ENCODE results near the gene AATK. TPM values are rescaled to one million over a fixed set of nuclear protein-coding genes. Genes with fewer than 3 reads are reported as not detected.

The AATK gene
- total and polyA plus RNA-seq, 2 experiments from 2014 or later = 1.1 to 5.0 TPM

DNA sequence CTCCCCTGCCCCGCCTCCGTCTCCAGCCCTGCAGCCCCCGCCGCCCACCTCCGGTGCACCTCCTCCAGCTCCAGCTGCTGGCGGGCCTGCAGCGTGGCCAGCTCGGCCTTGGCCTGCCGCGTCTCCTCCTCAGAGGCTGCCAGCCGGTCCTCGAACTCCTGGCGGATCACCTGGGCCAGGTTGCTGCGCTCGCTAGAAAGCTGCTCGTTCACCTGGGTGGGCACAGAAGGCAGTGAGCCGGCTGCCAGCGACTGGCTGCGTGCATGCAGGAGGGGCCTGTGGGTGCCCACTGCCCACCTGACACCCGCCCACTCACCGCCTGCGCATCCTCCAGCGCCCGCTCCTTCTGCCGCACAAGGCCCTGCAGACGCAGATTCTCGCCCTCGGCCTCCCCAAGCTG lies 24.6 kb upstream of the AATK start:
- no peak overlapping the region for H3K4me3 ChIP-seq
- H3K4me2 ChIP-seq = no peak overlapping the region
- no peaks in the 10 kb centered on the region for H3K27me3 ChIP-seq (ENCODE audit: insufficient read depth)
- H3F3A ChIP-seq (replicated peaks; ENCODE audit: low read depth) = no peaks in the 10 kb centered on the region
- Mint-ChIP-seq H3K36me3 (ENCODE audit: low read depth) (0 out of 3 replicates have a peak, but pooled peaks cover 9% of the 10 kb centered on the region), H3K9me3 (no peaks in the 10 kb centered on the region), H3K27me3 (ENCODE audit: insufficient read depth, low read depth, poor library complexity) (no peaks in the 10 kb centered on the region), H3K27ac (no peak overlapping the region), H3K4me3 (no peak overlapping the region), H3K4me1 (no peaks in the 10 kb centered on the region)
- no peaks in the 10 kb centered on the region for H3K9me2 ChIP-seq (ENCODE audit: insufficient read depth)
- no peaks in the 10 kb centered on the region for H4K20me1 ChIP-seq (replicated peaks; ENCODE audit: insufficient read depth)
- no peaks in the 10 kb centered on the region for H3K36me3 ChIP-seq (ENCODE audit: insufficient read depth)
- TF ChIP-seq, protein P1, sequence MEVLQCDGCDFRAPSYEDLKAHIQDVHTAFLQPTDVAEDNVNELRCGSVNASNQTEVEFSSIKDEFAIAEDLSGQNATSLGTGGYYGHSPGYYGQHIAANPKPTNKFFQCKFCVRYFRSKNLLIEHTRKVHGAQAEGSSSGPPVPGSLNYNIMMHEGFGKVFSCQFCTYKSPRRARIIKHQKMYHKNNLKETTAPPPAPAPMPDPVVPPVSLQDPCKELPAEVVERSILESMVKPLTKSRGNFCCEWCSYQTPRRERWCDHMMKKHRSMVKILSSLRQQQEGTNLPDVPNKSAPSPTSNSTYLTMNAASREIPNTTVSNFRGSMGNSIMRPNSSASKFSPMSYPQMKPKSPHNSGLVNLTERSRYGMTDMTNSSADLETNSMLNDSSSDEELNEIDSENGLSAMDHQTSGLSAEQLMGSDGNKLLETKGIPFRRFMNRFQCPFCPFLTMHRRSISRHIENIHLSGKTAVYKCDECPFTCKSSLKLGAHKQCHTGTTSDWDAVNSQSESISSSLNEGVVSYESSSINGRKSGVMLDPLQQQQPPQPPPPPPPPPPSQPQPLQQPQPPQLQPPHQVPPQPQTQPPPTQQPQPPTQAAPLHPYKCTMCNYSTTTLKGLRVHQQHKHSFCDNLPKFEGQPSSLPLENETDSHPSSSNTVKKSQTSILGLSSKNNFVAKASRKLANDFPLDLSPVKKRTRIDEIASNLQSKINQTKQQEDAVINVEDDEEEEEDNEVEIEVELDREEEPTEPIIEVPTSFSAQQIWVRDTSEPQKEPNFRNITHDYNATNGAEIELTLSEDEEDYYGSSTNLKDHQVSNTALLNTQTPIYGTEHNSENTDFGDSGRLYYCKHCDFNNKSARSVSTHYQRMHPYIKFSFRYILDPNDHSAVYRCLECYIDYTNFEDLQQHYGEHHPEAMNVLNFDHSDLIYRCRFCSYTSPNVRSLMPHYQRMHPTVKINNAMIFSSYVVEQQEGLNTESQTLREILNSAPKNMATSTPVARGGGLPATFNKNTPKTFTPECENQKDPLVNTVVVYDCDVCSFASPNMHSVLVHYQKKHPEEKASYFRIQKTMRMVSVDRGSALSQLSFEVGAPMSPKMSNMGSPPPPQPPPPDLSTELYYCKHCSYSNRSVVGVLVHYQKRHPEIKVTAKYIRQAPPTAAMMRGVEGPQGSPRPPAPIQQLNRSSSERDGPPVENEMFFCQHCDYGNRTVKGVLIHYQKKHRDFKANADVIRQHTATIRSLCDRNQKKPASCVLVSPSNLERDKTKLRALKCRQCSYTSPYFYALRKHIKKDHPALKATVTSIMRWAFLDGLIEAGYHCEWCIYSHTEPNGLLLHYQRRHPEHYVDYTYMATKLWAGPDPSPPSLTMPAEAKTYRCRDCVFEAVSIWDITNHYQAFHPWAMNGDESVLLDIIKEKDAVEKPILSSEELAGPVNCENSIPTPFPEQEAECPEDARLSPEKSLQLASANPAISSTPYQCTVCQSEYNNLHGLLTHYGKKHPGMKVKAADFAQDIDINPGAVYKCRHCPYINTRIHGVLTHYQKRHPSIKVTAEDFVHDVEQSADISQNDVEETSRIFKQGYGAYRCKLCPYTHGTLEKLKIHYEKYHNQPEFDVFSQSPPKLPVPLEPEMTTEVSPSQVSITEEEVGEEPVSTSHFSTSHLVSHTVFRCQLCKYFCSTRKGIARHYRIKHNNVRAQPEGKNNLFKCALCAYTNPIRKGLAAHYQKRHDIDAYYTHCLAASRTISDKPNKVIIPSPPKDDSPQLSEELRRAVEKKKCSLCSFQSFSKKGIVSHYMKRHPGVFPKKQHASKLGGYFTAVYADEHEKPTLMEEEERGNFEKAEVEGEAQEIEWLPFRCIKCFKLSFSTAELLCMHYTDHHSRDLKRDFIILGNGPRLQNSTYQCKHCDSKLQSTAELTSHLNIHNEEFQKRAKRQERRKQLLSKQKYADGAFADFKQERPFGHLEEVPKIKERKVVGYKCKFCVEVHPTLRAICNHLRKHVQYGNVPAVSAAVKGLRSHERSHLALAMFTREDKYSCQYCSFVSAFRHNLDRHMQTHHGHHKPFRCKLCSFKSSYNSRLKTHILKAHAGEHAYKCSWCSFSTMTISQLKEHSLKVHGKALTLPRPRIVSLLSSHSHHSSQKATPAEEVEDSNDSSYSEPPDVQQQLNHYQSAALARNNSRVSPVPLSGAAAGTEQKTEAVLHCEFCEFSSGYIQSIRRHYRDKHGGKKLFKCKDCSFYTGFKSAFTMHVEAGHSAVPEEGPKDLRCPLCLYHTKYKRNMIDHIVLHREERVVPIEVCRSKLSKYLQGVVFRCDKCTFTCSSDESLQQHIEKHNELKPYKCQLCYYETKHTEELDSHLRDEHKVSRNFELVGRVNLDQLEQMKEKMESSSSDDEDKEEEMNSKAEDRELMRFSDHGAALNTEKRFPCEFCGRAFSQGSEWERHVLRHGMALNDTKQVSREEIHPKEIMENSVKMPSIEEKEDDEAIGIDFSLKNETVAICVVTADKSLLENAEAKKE (CRISPR knock-in tag; IDR thresholded peaks at IDR 0.05) = no peak
- no peak for TF ChIP-seq ZNF331 (CRISPR knock-in tag; IDR thresholded peaks at IDR 0.05; ENCODE audit: low read depth)
- no peak for TF ChIP-seq EZH2 (IDR thresholded peaks at IDR 0.05; ENCODE audit: low read depth, unreplicated experiment)
- DNase-seq (ENCODE audit: low spot score) (no peak), ATAC-seq (no peak)
- no peaks in the 10 kb centered on the region for H3K79me2 ChIP-seq (replicated peaks; ENCODE audit: insufficient read depth)
- H2AFZ ChIP-seq = no peak overlapping the region
- H3K4me1 ChIP-seq (ENCODE audit: insufficient read depth) = no peaks in the 10 kb centered on the region
- no peak overlapping the region for H3K27ac ChIP-seq (ENCODE audit: low read depth)

- no peaks in the 10 kb centered on the region for H3K27me3 ChIP-seq (ENCODE audit: insufficient read depth)
- 0 out of 3 replicates have a peak, but pooled peaks cover 9% of the 10 kb centered on the region for H3K36me3 Mint-ChIP-seq (ENCODE audit: low read depth)
- no peaks in the 10 kb centered on the region; the same call in 2 of the 3 replicates for H3K4me1 Mint-ChIP-seq
- H3K4me1 ChIP-seq (ENCODE audit: insufficient read depth) = no peaks in the 10 kb centered on the region
- ATAC-seq = peak; percentile 41
- peak; percentile 49 for DNase-seq (ENCODE audit: low spot score)
- no peaks in the 10 kb centered on the region for H3F3A ChIP-seq (replicated peaks; ENCODE audit: low read depth)
- no peak overlapping the region for H3K4me2 ChIP-seq
- no peak overlapping the region for H3K27ac Mint-ChIP-seq
- TF ChIP-seq ZNF331 (CRISPR knock-in tag; IDR thresholded peaks at IDR 0.05; ENCODE audit: low read depth) (no peak), STAT1 (IDR thresholded peaks at IDR 0.05; ENCODE audit: unreplicated experiment) (no peak)
- TF ChIP-seq, protein P2, sequence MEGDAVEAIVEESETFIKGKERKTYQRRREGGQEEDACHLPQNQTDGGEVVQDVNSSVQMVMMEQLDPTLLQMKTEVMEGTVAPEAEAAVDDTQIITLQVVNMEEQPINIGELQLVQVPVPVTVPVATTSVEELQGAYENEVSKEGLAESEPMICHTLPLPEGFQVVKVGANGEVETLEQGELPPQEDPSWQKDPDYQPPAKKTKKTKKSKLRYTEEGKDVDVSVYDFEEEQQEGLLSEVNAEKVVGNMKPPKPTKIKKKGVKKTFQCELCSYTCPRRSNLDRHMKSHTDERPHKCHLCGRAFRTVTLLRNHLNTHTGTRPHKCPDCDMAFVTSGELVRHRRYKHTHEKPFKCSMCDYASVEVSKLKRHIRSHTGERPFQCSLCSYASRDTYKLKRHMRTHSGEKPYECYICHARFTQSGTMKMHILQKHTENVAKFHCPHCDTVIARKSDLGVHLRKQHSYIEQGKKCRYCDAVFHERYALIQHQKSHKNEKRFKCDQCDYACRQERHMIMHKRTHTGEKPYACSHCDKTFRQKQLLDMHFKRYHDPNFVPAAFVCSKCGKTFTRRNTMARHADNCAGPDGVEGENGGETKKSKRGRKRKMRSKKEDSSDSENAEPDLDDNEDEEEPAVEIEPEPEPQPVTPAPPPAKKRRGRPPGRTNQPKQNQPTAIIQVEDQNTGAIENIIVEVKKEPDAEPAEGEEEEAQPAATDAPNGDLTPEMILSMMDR (conservative IDR thresholded peaks at IDR 0.05; ENCODE audit: low read depth in 2 of 2) = peak; percentile 26 to 69
- peaks cover 1% of the 10 kb centered on the region for H3K27me3 Mint-ChIP-seq (ENCODE audit: insufficient read depth, low read depth, poor library complexity)
- H3K27ac ChIP-seq (ENCODE audit: low read depth) = no peak overlapping the region
- no peaks in the 10 kb centered on the region for H4K20me1 ChIP-seq (replicated peaks; ENCODE audit: insufficient read depth)
- no peak overlapping the region for H3K4me3 Mint-ChIP-seq
- no peaks in the 10 kb centered on the region for H3K9me3 Mint-ChIP-seq
- H3K9me2 ChIP-seq (ENCODE audit: insufficient read depth) = no peaks in the 10 kb centered on the region
- H3K4me3 ChIP-seq = no peak overlapping the region
- no peaks in the 10 kb centered on the region for H3K79me2 ChIP-seq (replicated peaks; ENCODE audit: insufficient read depth)
- H3K36me3 ChIP-seq (ENCODE audit: insufficient read depth) = no peaks in the 10 kb centered on the region
- H2AFZ ChIP-seq = no peak overlapping the region
Measured at GRCh38 chr17:81189670-81190530, 23.9 kb upstream of the AATK start.

Measured in GM23338 (cell line).